NCI-H82 (cell line): ENCODE measurements around the gene RGS7BP.

ENCODE experiments used
- DNase-seq: peaks from one replicate; lab custom pipeline; 2025; lab: John Stamatoyannopoulos, UW

RGS7BP gene

GRCh38 chr5:64505769-64506566 lies at the start of gene RGS7BP:
TSS of gene RGS7BP (plus strand) at chr5:64506015. CDS start at chr5:64506625, 610 bp downstream.
- DNase-seq = peak; percentile 55

GRCh38 chr5:64457846-64458245 lies 48.0 kb upstream of the RGS7BP start:
- no peak for DNase-seq

GRCh38 chr5:64458948-64459347 lies 46.9 kb upstream of the RGS7BP start:
- no peak for DNase-seq

- no peak for DNase-seq
These were observed 43.4 kb upstream of the RGS7BP start for GRCh38 chr5:64462391-64462790.

- DNase-seq = no peak
These were observed 19.7 kb upstream of the RGS7BP start for GRCh38 chr5:64486163-64486562.

GRCh38 chr5:64487283-64487682 lies 18.5 kb upstream of the RGS7BP start:
- no peak for DNase-seq

- DNase-seq = no peak
These were observed 16.0 kb upstream of the RGS7BP start for GRCh38 chr5:64489857-64490256.

GRCh38 chr5:64497386-64497785 lies 8.4 kb upstream of the RGS7BP start:
- no peak for DNase-seq

- no peak for DNase-seq
These were observed 3.6 kb upstream of the RGS7BP start for GRCh38 chr5:64502196-64502595.

- peak; percentile 10 for DNase-seq
These were observed 900 bp downstream of the RGS7BP start for GRCh38 chr5:64506567-64507263.

GRCh38 chr5:64507264-64507605 lies 1.4 kb downstream of the RGS7BP start:
- DNase-seq = no peak

GRCh38 chr5:64509828-64510227 lies 4.0 kb downstream of the RGS7BP start:
- DNase-seq = no peak

GRCh38 chr5:64513492-64513891 lies 7.7 kb downstream of the RGS7BP start:
- DNase-seq = no peak

- DNase-seq = no peak
These were observed 8.8 kb downstream of the RGS7BP start for GRCh38 chr5:64514612-64515011.

GRCh38 chr5:64516216-64516615 lies 10.4 kb downstream of the RGS7BP start:
- no peak for DNase-seq

- DNase-seq = no peak
These were observed 13.0 kb downstream of the RGS7BP start for GRCh38 chr5:64518793-64519192.

GRCh38 chr5:64519263-64519662 lies 13.4 kb downstream of the RGS7BP start:
- no peak for DNase-seq

GRCh38 chr5:64526734-64527439 lies 21.1 kb downstream of the RGS7BP start:
- DNase-seq = peak; percentile 14

- no peak for DNase-seq
These were observed 24.3 kb downstream of the RGS7BP start for GRCh38 chr5:64530076-64530475.

- no peak for DNase-seq
These were observed 26.4 kb downstream of the RGS7BP start for GRCh38 chr5:64532212-64532611.

GRCh38 chr5:64532657-64533056 lies 26.8 kb downstream of the RGS7BP start:
- no peak for DNase-seq

- no peak for DNase-seq
These were observed 28.2 kb downstream of the RGS7BP start for GRCh38 chr5:64534033-64534432.

GRCh38 chr5:64557911-64558310 lies 52.1 kb downstream of the RGS7BP start:
- peak; percentile 3 for DNase-seq
